Measurements from ENCODE around the gene CACNB2.
"Not testable (repeated sequence)": the region's sequence is repeated elsewhere in the genome, so short reads cannot be mapped to it uniquely, and the experiment has no call there.

Gene CACNB2

GRCh38 chr10:18204039-18204835 lies 64.0 kb downstream of the CACNB2 start:
- no peak for TF ChIP-seq CTCF (IDR thresholded peaks at IDR 0.05; ENCODE audit: insufficient read depth, low read depth, low read length, missing control alignments)
- no peak for DNase-seq (ENCODE audit: low read depth)
- no peak overlapping the region for H3K4me3 ChIP-seq (ENCODE audit: low read length)

GRCh38 chr10:18205098-18205834 lies 65.0 kb downstream of the CACNB2 start:
- TF ChIP-seq CTCF (IDR thresholded peaks at IDR 0.05; ENCODE audit: insufficient read depth, low read depth, low read length, missing control alignments), result no peak
- no peak overlapping the region for H3K4me3 ChIP-seq (ENCODE audit: low read length)
- DNase-seq (ENCODE audit: low read depth), result no peak

GRCh38 chr10:18208186-18208585 lies 68.0 kb downstream of the CACNB2 start:
- DNase-seq (ENCODE audit: low read depth); H3K4me3 ChIP-seq (ENCODE audit: low read length): not testable (repeated sequence)

- no peak for DNase-seq (ENCODE audit: low read depth)
- no peak for TF ChIP-seq CTCF (IDR thresholded peaks at IDR 0.05; ENCODE audit: insufficient read depth, low read depth, low read length, missing control alignments)
- no peak overlapping the region for H3K4me3 ChIP-seq (ENCODE audit: low read length)
Observed at GRCh38 chr10:18209241-18209640, 69.0 kb downstream of the CACNB2 start.

- no peak for DNase-seq (ENCODE audit: low read depth)
Observed at GRCh38 chr10:18210711-18211110, 70.5 kb downstream of the CACNB2 start.

GRCh38 chr10:18211862-18212261 lies 71.6 kb downstream of the CACNB2 start:
- TF ChIP-seq CTCF (IDR thresholded peaks at IDR 0.05; ENCODE audit: insufficient read depth, low read depth, low read length, missing control alignments), result no peak
- DNase-seq (ENCODE audit: low read depth), result no peak
- H3K4me3 ChIP-seq (ENCODE audit: low read length), result no peak overlapping the region

More at GRCh38 chr10:18210711-18211110, 70.5 kb downstream of the CACNB2 start:
- TF ChIP-seq CTCF (IDR thresholded peaks at IDR 0.05; ENCODE audit: insufficient read depth, low read depth, low read length, missing control alignments), result no peak
- no peak overlapping the region for H3K4me3 ChIP-seq (ENCODE audit: low read length)

- no peak for DNase-seq (ENCODE audit: low read depth)
- H3K4me3 ChIP-seq (ENCODE audit: low read length), result no peak overlapping the region
Observed at GRCh38 chr10:18213271-18213670, 73.0 kb downstream of the CACNB2 start.

More at GRCh38 chr10:18213271-18213670, 73.0 kb downstream of the CACNB2 start:
- no peak for TF ChIP-seq CTCF (IDR thresholded peaks at IDR 0.05; ENCODE audit: insufficient read depth, low read depth, low read length, missing control alignments)

Measured in epithelial cell of esophagus (primary cell).